GM12864 (cell line): ENCODE measurements around the gene NLRC5.
"Not testable (repeated sequence)": the region's sequence is repeated elsewhere in the genome, so short reads cannot be mapped to it uniquely, and the experiment has no call there.

ENCODE experiments used
- DNase-seq: peaks from one replicate; pipeline ENCODE4 v3.0.0-alpha.2; 2011; ENCODE audit warnings: low read depth
- H3K4me3 ChIP-seq: 2 replicates; pipeline ENCODE4 v1.5.1; 2011; ENCODE audit warnings: mild to moderate bottlenecking, low read depth, low read length, control low read depth
- TF ChIP-seq, protein P1 (sequence below): IDR thresholded peaks from 2 replicates; pipeline ENCODE4 v1.5.1; 2011; ENCODE audit warnings: low read depth, mild to moderate bottlenecking, moderate library complexity, low read length, control low read depth, inconsistent platforms; ENCODE audit errors: missing control alignments

NLRC5 gene

DNA sequence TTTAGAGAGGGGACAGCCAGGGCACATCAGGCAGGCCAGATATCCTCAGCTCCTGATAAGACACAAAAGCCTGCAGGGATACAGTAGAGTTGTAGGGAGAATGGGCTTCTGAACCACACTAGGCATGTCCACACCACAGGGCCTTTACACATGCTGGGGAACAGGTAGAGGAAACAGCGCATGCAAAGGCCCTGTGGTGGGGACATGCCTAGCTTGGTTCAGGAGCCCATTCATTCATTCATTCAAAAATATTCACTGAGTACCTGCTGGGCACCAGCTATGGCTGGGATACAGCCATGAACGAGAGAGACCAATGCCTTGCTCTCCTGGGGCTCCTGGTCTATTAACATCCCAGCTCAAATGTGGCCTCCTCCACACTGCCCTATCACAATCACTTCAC, 107.4 kb downstream of the NLRC5 start:
- TF ChIP-seq, protein P1, sequence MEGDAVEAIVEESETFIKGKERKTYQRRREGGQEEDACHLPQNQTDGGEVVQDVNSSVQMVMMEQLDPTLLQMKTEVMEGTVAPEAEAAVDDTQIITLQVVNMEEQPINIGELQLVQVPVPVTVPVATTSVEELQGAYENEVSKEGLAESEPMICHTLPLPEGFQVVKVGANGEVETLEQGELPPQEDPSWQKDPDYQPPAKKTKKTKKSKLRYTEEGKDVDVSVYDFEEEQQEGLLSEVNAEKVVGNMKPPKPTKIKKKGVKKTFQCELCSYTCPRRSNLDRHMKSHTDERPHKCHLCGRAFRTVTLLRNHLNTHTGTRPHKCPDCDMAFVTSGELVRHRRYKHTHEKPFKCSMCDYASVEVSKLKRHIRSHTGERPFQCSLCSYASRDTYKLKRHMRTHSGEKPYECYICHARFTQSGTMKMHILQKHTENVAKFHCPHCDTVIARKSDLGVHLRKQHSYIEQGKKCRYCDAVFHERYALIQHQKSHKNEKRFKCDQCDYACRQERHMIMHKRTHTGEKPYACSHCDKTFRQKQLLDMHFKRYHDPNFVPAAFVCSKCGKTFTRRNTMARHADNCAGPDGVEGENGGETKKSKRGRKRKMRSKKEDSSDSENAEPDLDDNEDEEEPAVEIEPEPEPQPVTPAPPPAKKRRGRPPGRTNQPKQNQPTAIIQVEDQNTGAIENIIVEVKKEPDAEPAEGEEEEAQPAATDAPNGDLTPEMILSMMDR, result no peak
- no peak overlapping the region for H3K4me3 ChIP-seq
- DNase-seq, result no peak

DNA sequence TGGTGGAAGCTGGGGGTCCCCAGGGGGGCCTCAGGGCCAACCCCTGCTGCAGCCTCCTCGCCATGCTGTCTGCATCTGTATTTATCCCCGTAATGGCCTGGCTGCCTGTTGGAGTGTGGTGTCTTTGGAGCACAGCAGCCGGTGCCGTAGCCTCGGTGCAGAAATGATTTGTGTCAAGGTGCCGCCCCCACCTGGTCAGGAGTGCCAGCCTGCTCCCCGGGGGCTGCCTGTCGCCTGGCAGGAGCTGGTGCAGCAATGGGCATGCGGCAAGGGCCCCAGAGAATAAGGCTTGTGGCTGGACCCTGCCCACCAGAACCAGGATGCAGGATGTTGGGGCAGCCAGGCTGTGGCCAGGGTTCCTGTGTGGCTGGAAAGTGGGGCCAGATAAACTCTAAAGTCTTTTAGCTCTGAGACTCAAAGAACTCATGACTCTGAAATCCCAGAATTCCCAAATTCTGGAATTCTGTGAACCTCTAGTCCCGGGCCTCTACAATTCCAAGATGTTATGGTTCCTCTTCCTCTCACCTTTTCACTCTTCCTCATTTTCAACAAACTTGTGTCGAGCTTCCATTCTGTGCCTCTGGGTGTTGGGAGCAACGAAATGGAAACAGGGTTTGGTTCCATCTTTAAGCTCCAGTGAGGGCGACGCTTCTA, 109.0 kb downstream of the NLRC5 start:
- TF ChIP-seq, protein P1, result no peak
- no peak overlapping the region for H3K4me3 ChIP-seq
- no peak for DNase-seq

DNA sequence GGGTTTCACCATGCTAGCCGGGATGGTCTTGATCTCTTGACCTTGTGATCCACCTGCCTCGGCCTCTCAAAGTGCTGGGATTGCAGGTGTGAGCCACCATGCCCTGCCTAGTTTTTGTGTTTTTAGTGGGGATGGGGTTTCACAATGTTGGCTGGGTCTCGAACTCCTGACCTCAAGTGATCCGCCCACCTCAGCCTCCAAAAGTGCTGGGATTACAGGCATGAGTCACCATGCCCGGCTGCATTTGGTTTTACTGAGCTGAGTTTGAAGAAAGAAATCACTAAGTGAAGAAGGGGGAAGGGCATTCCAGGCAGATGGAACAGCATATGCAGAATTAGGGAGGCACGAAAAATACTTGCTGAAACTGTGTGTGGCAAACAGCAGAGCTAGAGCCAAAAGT, 110.6 kb downstream of the NLRC5 start:
- H3K4me3 ChIP-seq, DNase-seq: not testable (repeated sequence)

DNA sequence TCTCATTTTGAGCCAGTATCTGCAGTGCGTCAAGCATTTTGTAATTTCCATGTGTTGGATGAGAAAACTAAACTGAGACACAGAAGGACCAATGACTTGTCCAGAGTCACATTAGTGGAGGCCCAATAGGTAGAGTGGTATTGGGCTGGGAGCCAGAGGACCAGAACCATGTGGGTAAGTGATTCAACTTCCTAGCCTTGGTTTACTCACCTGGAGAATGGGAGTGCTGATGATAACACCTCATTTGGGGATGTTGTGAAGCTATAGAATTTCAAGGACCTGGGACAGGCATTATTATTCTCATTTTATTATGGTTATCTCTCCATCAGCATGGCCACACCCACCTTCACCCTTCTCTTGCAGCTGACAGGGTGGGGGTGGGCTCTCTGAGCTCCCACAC, 111.1 kb downstream of the NLRC5 start:
- no peak overlapping the region for H3K4me3 ChIP-seq
- TF ChIP-seq, protein P1, result no peak
- DNase-seq, result no peak

DNA sequence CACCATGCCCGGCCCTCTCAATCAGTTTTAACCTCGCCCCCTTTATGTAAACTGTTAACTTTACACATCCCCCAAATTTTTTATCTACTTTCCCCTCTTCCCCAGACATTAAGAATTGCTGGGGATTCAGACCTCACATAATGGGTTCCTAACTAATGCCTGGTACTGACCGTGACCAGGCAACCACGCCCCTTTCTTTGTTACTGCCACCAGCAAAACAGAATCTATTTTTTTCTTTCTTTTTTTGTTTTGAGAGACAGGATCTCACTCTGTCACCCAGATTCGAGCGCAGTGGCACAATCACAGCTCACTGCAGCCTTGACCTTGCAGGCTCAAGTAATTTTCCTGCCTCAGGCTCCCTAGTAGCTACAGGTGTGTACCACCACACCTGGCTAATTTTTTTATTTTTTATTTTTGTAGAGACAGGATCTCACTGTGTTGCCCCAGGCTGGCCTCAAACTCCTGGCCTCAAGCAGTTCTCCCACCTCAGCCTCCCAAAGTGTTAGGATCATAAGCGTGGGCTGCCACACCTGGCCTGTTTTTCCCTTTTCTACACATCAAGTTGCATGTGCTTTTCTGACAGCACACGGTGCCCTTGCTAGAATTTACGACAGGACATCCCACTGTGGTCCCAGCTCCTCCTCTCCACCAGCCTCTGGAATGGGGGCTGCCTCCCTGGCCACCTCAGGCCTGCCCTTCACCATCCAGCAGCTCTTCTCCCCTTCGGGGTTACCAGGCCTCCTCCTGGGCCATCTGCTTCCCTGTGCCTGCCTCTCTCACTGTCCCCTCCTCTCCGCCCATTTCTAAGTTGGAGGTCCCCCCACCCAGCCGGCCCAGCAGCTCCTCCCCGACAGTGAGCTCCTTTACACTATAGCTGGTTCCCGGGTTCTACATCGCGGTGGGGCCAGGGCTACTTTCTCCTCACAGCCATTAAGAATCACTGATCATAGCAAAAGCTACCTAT, 113.8 kb downstream of the NLRC5 start:
- H3K4me3 ChIP-seq, result no peak overlapping the region
- TF ChIP-seq, protein P1, result no peak
- no peak for DNase-seq

DNA sequence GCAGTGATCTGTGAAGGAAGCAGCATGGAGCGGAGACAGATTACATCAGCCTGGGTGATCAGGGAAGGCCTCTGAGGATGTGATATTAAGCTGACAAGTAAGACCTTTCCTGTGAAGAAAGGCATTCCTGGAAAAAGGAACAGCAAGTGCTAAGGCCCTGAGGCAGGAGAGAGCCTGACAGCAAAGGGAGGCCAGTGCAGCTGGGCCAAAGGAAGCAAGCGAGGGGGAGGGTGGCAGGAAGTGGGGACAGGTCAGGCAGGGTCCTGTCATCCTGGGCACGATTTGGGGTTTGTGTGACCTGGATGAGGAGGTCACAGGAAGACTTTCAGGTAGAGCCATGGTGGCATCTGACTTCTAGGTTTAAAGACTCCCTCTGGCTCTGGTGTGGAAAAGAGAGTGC, 115.3 kb downstream of the NLRC5 start:
- no peak for DNase-seq
- H3K4me3 ChIP-seq, result no peak overlapping the region
- TF ChIP-seq, protein P1, result no peak

DNA sequence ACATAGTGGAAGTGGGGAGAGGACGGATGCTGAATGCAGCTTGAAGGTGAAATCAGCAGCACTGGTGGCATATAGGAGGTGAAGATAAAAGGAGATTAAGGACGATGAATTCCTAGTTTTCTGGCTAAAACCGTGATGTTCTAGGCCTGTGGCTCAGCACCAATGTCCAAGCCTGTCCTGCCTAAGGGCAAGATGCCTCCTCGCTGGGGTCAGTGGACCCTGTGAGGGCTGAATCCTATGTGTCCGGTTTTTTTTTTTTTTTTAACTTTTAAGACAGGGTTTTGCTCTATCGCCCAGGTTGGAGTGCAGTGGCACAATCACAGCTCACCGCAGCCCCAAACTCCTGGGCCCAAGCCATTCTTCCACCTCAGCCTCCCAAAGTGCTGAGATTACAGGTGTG, 115.8 kb downstream of the NLRC5 start:
- TF ChIP-seq, protein P1, result no peak
- no peak for DNase-seq
- H3K4me3 ChIP-seq, result no peak overlapping the region
